Dedifferentiated amniotic fluid mesenchymal stem cell (primary cell): ENCODE data around the gene PPP1R1A.

Source experiments
- DNase-seq: peaks from one replicate; pipeline ENCODE4 v3.0.0-alpha.2; 2016; ENCODE audit errors: extremely low spot score

Gene PPP1R1A

GRCh38 chr12:54535474-54535873 lies 53.0 kb downstream of the PPP1R1A start:
- no peak for DNase-seq

GRCh38 chr12:54529581-54529980 lies 58.9 kb downstream of the PPP1R1A start:
- DNase-seq, result no peak
